GM21360 (cell line): ENCODE data around the gene RASGRP4.

Experiments used
- ATAC-seq: cut with Tn5 transposase; IDR thresholded peaks from one replicate; pipeline ENCODE4 v1.9.1; 2021; ENCODE audit warnings: mild to moderate bottlenecking, moderate library complexity; ENCODE audit not compliant: unreplicated experiment

Gene RASGRP4

DNA sequence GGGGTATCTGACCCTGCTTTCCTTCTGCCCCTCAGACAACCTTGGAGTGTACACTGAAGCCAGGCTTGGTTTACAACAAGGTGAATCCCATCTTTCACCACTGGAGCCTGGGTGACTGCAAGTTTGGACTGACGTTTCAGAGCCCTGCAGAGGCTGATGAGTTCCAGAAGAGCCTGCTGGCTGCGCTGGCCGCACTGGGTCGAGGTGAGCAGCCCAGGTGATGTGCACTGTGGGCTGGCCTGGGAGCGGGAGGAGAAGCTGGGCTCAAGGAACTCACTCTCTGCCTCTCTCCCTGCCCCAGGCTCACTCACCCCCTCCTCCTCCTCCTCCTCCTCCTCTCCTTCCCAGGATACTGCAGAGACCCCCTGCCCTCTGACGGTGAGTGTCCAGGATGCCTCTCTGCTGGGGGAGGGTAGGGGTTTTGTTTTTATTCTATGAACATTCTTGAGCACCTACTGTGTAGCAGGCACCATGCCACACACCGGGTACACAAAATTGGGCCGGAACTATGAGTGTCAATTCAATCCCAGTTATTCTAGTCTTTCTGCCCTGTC, 34.0 kb downstream of the RASGRP4 start:
- ATAC-seq: no peak

DNA sequence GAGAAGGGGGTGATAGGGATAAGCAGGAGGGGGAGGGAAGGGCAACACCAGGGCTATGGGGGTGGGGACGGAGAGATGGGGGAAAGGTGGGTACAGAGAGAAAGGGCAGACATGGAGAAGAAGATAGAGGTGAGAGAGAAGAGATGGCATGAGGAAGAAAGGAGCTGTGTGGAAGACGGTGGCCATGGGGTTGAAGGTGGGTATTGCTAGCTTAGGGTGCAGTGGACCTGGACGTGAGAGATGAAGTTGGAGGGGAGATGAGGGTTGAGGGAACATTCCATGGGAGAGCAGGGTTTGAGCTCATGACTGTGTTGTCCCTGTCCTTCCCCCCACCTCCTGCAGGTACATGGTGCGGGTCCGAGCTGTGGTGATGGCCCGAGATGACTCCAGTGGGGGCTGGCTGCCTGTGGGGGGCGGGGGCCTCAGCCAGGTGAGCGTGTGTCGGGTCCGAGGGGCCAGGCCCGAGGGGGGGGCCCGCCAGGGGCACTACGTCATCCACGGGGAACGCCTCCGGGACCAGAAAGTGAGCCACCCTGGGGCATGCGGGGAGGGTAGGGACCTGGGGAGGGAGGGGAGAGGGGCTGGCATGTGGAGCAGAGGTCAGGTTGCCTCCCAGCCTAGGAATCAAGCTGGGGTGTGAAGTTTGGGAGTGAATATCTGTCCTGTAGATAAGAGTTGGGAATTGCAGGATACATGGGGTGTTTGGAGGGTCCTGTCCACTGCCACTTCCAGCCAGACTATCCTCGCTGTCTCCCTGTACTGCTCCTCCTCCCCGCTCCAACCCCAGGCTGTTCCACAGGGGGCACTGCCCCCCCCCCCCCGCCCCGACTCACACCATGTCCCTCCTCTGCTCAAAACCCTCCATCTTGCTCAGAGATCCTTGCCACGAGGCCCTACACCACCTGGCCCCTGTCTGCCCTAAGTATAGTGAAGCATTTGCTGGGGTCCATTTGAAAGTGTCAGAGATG, 35.8 kb downstream of the RASGRP4 start:
- ATAC-seq: no peak

GRCh38 chr19:38389101-38389925, 36.7 kb downstream of the RASGRP4 start:
- ATAC-seq: no peak

GRCh38 chr19:38388349-38389100, 37.5 kb downstream of the RASGRP4 start, which contains the start of gene SPRED3:
TSS of gene SPRED3 (plus strand) at chr19:38388697. CDS start at chr19:38390303, 1,606 bp downstream.
- ATAC-seq: no peak

DNA sequence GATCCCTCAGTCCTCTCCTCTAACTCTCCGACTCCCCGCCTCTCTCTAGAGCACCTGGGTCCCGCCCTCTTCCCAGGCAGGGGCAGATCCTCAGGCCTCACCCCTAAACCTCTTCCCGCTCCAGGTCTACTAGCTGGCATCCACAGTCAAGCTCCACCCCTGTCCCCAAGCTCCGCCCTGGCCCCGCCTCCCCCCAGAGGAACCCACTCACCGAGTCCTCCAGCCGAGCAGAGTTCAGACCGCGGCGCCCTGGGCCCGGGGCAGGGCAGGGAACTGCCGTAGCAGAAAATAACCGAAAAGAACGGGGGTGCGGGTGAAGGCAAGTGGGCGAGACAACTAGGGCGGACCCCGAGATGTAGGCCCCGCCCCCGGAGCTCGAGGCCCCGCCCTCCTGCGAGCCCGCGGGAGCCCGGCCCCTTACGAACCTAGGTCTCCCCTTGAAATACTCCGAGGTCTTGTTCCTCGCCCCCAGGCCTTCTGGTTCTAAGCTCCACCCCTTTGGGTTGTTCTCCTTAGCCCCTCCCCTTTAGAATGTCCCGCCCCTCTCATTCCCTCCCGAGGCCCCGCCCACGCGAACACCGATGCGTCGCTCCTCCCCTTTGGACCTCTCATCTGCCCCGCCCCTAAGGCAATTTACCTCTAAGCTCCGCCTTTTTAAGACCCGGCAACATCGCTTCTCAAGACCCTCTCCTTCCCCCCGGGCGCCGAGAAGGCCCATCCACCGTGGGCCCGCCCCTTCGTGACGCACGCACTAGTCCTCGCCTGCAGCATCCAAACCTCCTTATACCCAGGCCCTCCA, 38.3 kb downstream of the RASGRP4 start, which contains the start of gene GGN:
TSS of gene GGN (minus strand) at position 485 of the 799 bp plus-strand sequence. CDS start 773 bp downstream, outside the sequence.
- ATAC-seq: peak; percentile 41

DNA sequence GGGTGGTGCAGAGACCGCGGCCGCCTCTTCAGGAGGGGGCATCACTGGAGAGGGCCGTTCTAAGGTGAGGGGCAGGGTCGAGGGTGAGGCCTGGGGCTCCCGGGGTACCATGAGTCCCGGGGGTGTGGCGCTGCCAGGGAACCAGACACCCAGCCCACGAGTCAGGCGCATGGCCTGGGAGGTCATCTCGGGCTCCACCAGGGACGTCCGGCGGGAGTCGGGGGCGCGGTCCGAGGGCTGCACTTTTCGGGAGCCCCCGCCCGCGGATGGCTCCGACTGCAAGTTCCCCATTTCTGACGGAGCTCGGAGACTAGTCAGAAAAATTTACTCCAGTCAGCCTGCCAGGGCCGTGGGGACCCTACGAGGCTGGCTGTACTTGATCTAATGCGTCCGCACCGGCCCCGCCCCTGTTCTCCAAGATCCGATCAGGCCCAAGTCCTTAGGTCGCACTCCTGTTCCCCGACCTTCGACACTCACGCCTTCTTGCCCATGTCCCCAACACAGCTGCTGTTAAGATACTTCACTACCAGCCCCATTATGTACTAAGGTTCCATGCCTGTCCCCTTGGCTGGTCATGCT, 39.0 kb downstream of the RASGRP4 start:
- no peak for ATAC-seq

- ATAC-seq: no peak
Observed at GRCh38 chr19:38386300-38386970, 39.6 kb downstream of the RASGRP4 start.

DNA sequence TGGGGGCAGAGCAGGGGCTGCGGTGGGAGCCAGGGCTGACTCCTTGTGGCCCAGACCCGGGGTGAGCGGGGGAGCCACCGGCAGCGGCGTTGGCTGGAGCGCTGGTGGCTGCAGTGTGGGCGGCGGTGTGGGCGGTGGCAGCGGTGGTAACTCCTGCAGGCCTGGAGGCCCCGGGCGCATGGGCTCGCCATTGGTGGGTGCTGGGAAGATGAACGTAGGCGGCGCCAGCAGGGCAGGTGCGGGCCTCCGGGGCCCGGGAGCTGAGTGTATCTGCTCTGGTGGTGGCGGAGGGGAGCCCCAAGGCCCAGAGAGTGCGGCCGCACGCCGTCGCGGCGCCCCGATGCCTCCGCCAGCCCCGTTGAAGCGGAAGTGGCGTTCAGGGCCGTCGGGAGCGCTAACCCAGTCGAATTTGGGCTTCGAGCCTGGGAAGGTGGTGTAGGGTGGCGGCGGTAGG, 40.2 kb downstream of the RASGRP4 start:
- ATAC-seq: no peak

GRCh38 chr19:38385057-38385803, 40.8 kb downstream of the RASGRP4 start:
- ATAC-seq: no peak

- no peak for ATAC-seq
Observed at GRCh38 chr19:38384209-38385027, 41.6 kb downstream of the RASGRP4 start.

DNA sequence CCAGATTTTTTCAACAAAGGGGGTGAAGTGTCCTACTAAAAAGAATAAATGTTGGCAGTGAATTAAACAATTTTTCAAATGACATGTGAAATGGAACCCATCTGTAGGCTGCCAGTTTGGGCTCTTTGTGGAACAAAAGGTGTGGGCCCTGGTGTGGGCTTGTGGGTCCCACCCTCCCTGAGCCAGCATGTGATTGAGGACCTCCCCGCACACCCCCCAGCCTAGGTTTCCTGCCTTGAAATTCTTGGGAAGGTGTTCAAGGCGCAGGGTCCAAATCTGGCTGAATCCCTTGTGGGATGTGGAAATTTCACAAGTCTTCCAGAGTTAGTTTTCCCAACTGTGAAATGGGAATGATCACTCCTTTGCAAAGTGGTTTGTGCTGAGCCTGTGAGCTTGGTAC, 42.3 kb downstream of the RASGRP4 start:
- no peak for ATAC-seq

DNA sequence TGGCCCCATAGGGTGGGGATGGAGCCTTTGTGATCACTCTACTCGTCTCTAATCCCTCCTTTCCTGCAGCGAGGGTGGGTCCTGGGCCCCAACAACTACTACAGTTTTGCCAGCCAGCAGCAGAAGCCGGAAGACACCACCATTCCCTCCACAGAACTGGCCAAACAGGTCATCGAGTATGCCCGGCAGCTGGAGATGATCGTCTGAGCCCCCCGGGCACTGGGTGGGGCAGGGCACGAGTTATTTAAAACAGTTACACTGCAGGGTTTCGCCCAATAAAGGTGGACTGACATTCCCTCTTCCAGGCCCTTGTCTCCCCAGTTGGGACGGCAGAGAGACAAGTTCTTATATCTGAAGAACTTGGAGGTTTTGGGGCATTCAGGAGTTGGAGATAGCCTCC, 42.8 kb downstream of the RASGRP4 start:
- no peak for ATAC-seq

- no peak for ATAC-seq
Observed at GRCh38 chr19:38381138-38381537, 44.9 kb downstream of the RASGRP4 start.

GRCh38 chr19:38378866-38379265, 47.2 kb downstream of the RASGRP4 start:
- no peak for ATAC-seq

DNA sequence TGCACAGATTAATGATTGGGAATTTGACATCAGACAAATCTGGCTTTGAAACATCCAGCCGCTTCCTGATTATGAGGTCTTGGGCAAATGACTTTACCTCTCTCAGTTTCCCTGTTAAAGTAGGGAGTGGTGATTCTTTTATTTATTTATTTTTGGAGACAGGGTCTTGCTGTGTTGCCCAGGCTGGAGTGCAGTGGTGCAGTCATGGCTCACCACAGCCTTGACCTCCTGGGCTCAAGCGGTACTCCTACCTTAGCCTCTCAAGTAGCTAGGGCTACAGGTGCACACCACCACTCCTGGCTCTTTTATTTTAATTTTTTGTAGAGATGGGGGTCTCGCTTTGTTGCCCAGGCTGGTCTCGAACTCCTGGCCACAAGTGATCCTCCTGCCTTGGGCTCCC, 49.0 kb downstream of the RASGRP4 start:
- no peak for ATAC-seq

DNA sequence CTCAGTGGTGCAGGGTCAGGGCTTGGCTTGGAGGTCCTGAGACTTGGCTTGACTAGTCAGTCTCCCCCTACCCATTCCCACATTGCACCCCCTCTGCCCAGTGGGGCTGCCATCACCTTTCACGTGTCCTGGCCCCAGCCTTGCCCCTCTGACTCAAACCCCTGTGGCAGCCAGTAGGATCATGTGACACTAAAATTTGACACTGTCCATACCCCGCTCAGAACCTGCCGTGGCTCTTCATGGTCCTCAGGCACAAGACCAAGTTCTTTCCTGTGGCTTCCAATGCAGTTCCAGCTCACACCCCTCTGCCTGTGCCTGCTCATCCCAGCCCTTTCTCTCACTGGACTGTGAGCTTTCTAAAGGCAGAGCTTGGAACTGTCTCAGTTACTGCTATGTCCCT, 49.4 kb downstream of the RASGRP4 start:
- ATAC-seq: no peak

GRCh38 chr19:38375748-38376147, 50.3 kb downstream of the RASGRP4 start:
- ATAC-seq: no peak
